K562 (cell line): ENCODE results near the gene TMEM248. TPM values are rescaled to one million over a fixed set of nuclear protein-coding genes. Genes with fewer than 3 reads are reported as not detected.

Experiments
- ARID2 ChIP-seq: fragments of 450-650 bp; IDR thresholded peaks from 2 replicates; pipeline ENCODE4 v1.6.1; 2017; ENCODE audit warnings: antibody characterized with exemption, mild to moderate bottlenecking
- MAFG ChIP-seq: fragments of 450-650 bp; conservative IDR thresholded peaks from 2 replicates; pipeline ENCODE4 v1.6.1; 2016; ENCODE audit warnings: missing genetic modification characterization, missing compliant biosample characterization
- NFIX ChIP-seq: fragments of 250-450 bp; sonication (Bioruptor Pico); IDR thresholded peaks from 2 replicates; pipeline ENCODE4 v1.4.0; 2020; ENCODE audit warnings: low read depth, mild to moderate bottlenecking, moderate library complexity
- POLR2G ChIP-seq: fragments of 200-400 bp; formaldehyde crosslinking; IDR thresholded peaks from 2 replicates; pipeline ENCODE4 v1.6.1; 2017; ENCODE audit warnings: low read depth, mild to moderate bottlenecking, antibody characterized with exemption, low read length, moderate library complexity
- SRSF3 ChIP-seq: fragments of 200-400 bp; formaldehyde crosslinking; IDR thresholded peaks from 2 replicates; pipeline ENCODE4 v1.6.1; 2016; ENCODE audit warnings: mild to moderate bottlenecking, low read length, moderate library complexity; ENCODE audit not compliant: insufficient read depth
- TAF9B ChIP-seq: fragments of 450-650 bp; IDR thresholded peaks from 2 replicates; pipeline ENCODE4 v1.6.1; 2018; ENCODE audit warnings: mild to moderate bottlenecking; ENCODE audit not compliant: partially characterized antibody
- TEAD4 ChIP-seq, 2 experiments: sonication (generic) in 1 of 2; formaldehyde crosslinking in 1 of 2; IDR thresholded peaks; 2 replicates each; pipeline versions ENCODE4 v1.6.1 to v1.8.0; 2012 to 2022; ENCODE audit warnings: borderline replicate concordance in 1 of 2, inconsistent platforms in 1 of 2, low read length in 1 of 2, mild to moderate bottlenecking in 1 of 2, missing genetic modification reagents in 1 of 2
- U2AF2 ChIP-seq: fragments of 200-400 bp; formaldehyde crosslinking; optimal IDR thresholded peaks from 2 replicates; pipeline ENCODE3; 2017; ENCODE audit warnings: low read depth, mild to moderate bottlenecking, low read length
- ZBTB40 ChIP-seq, 2 experiments: fragments of 450-650 bp in 1 of 2; sonication (generic) in 1 of 2; formaldehyde crosslinking in 1 of 2; IDR thresholded peaks; 2 replicates each; pipeline versions ENCODE4 v1.7.1 to v1.9.0; 2016 to 2022; ENCODE audit warnings: inconsistent platforms in 1 of 2, mild to moderate bottlenecking in 1 of 2, missing genetic modification reagents in 1 of 2
- ZNF121 ChIP-seq: sonication (generic); formaldehyde crosslinking; conservative IDR thresholded peaks from 2 replicates; pipeline ENCODE4 v1.8.0; 2022; ENCODE audit warnings: missing genetic modification reagents
- ZNF586 ChIP-seq: fragments of 450-650 bp; formaldehyde crosslinking; conservative IDR thresholded peaks from 2 replicates; pipeline ENCODE4 v1.4.0; 2020; ENCODE audit warnings: mild to moderate bottlenecking, moderate library complexity
- polyA plus RNA-seq, 8 experiments: library from polyadenylated mRNA; depleted of rRNA in 4 of 8; stranded (reverse) in 5 of 8; unstranded in 3 of 8; fragments of >200 nt; fragmentation: Nextera tagmentation in 2 of 8; fragmentation: Illumina TruSeq in 1 of 8; extraction: Ambion mirVana in 2 of 8; extraction: Trizol in 1 of 8; gene quantifications; 2 replicates each; pipeline versions ENCODE4 v1.2.1 to v1.2.3, GENCODE V29; 2011 to 2014; ENCODE audit warnings: inconsistent platforms in 1 of 8, missing spikeins in 1 of 8
- total RNA-seq, 7 experiments: library from RNA; depleted of rRNA in 6 of 7; stranded (reverse); fragments of >200 nt in 6 of 7; fragmentation: Illumina TruSeq in 2 of 7; extraction: Trizol in 2 of 7; gene quantifications; 2 replicates each; pipeline versions ENCODE4 v1.2.1 to v1.2.3, GENCODE V29; 2011 to 2021; ENCODE audit warnings: low replicate concordance in 1 of 7
- TF ChIP-seq, protein P1 (sequence below), 3 experiments: fragments of 200-800 bp in 1 of 3; fragments of 250-450 bp in 1 of 3; fragments of 450-650 bp in 1 of 3; sonication (Bioruptor Pico) in 1 of 3; sonication (Bioruptor generic) in 1 of 3; formaldehyde crosslinking in 1 of 3; IDR thresholded peaks; 2 replicates each; pipeline versions ENCODE4 v1.6.1 to v1.8.0; 2016 to 2022; ENCODE audit warnings: mild to moderate bottlenecking in 2 of 3, missing genetic modification characterization in 2 of 3, missing compliant biosample characterization in 1 of 3, moderate library complexity in 1 of 3

TMEM248 gene
- total and polyA plus RNA-seq, 9 of the 15 experiments (the other 6 are each of a cell fraction or from before 2014, with no cell fraction given): 6.3 to 132 (median 64.4) TPM

DNA sequence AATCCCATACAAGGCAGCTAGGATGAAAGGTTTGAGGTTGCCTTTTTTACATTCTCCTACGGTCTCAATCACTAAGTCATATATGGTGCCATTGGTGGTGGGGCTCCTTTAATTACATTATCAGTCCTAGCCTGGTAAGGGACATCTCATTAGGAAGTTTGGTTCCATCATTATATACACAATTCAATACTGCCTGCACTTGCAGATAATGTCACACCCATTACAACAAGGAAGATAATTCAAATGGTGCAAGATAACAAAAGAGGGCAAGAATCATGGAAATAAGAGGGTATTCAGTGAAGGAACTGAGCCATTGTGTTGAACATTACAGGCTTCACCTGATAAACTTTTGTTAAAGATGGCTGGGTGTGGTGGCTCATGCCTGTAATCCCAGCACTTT is 1.7 kb upstream of the TMEM248 start (continued):
- no peak for TF ChIP-seq TAF9B
- no peak for TF ChIP-seq MAFG
- TF ChIP-seq SRSF3: no peak
- TF ChIP-seq, protein P1, sequence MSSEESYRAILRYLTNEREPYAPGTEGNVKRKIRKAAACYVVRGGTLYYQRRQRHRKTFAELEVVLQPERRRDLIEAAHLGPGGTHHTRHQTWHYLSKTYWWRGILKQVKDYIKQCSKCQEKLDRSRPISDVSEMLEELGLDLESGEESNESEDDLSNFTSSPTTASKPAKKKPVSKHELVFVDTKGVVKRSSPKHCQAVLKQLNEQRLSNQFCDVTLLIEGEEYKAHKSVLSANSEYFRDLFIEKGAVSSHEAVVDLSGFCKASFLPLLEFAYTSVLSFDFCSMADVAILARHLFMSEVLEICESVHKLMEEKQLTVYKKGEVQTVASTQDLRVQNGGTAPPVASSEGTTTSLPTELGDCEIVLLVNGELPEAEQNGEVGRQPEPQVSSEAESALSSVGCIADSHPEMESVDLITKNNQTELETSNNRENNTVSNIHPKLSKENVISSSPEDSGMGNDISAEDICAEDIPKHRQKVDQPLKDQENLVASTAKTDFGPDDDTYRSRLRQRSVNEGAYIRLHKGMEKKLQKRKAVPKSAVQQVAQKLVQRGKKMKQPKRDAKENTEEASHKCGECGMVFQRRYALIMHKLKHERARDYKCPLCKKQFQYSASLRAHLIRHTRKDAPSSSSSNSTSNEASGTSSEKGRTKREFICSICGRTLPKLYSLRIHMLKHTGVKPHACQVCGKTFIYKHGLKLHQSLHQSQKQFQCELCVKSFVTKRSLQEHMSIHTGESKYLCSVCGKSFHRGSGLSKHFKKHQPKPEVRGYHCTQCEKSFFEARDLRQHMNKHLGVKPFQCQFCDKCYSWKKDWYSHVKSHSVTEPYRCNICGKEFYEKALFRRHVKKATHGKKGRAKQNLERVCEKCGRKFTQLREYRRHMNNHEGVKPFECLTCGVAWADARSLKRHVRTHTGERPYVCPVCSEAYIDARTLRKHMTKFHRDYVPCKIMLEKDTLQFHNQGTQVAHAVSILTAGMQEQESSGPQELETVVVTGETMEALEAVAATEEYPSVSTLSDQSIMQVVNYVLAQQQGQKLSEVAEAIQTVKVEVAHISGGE (CRISPR knock-in tag; IDR thresholded peaks at IDR 0.05): no peak
- TF ChIP-seq NFIX: no peak
- no peak for TF ChIP-seq POLR2G
- no peak for TF ChIP-seq ZBTB40 (IDR thresholded peaks at IDR 0.05)
- no peak for TF ChIP-seq ZBTB40 (CRISPR knock-in tag; IDR thresholded peaks at IDR 0.05)
- TF ChIP-seq ZNF586 (CRISPR knock-in tag): no peak
- no peak for TF ChIP-seq ARID2
- TF ChIP-seq ZNF121 (CRISPR knock-in tag): no peak
- TF ChIP-seq U2AF2: no peak
- peak; percentile 73 for TF ChIP-seq TEAD4 (IDR thresholded peaks at IDR 0.05; ENCODE audit: low read length)
- TF ChIP-seq TEAD4 (CRISPR knock-in tag; IDR thresholded peaks at IDR 0.05; ENCODE audit: borderline replicate concordance): no peak
